ENCODE results near the gene SLX4IP.

The SLX4IP gene

GRCh38 chr20:10402938-10403608, 32.0 kb upstream of the SLX4IP start:
- TF ChIP-seq CTCF (IDR thresholded peaks at IDR 0.05; ENCODE audit: control insufficient read depth, extremely low read depth, insufficient read depth), result no peak
- no peak overlapping the region for H3K4me3 ChIP-seq (ENCODE audit: low read depth, low read length)
- no peak for DNase-seq (ENCODE audit: low read depth)

- TF ChIP-seq CTCF (IDR thresholded peaks at IDR 0.05; ENCODE audit: control insufficient read depth, extremely low read depth, insufficient read depth), result no peak
- H3K4me3 ChIP-seq (ENCODE audit: low read depth, low read length), result no peak overlapping the region
- DNase-seq (ENCODE audit: low read depth), result no peak
Observed at GRCh38 chr20:10404023-10404628, 31.0 kb upstream of the SLX4IP start.

GRCh38 chr20:10404959-10405530, 30.1 kb upstream of the SLX4IP start:
- TF ChIP-seq CTCF (IDR thresholded peaks at IDR 0.05; ENCODE audit: control insufficient read depth, extremely low read depth, insufficient read depth), result no peak
- H3K4me3 ChIP-seq (ENCODE audit: low read depth, low read length), result no peak overlapping the region
- DNase-seq (ENCODE audit: low read depth), result no peak

GRCh38 chr20:10408108-10408813, 26.8 kb upstream of the SLX4IP start:
- TF ChIP-seq CTCF (IDR thresholded peaks at IDR 0.05; ENCODE audit: control insufficient read depth, extremely low read depth, insufficient read depth), result no peak
- H3K4me3 ChIP-seq (ENCODE audit: low read depth, low read length), result no peak overlapping the region
- DNase-seq (ENCODE audit: low read depth), result no peak

- no peak for DNase-seq (ENCODE audit: low read depth)
- H3K4me3 ChIP-seq (ENCODE audit: low read depth, low read length), result no peak overlapping the region
- no peak for TF ChIP-seq CTCF (IDR thresholded peaks at IDR 0.05; ENCODE audit: control insufficient read depth, extremely low read depth, insufficient read depth)
Observed at GRCh38 chr20:10411673-10412072, 23.4 kb upstream of the SLX4IP start.

GRCh38 chr20:10412591-10413408, 22.3 kb upstream of the SLX4IP start:
- TF ChIP-seq CTCF (IDR thresholded peaks at IDR 0.05; ENCODE audit: control insufficient read depth, extremely low read depth, insufficient read depth), result peak; percentile 20; the same call in 1 of the 2 replicates
- no peak for DNase-seq (ENCODE audit: low read depth)
- H3K4me3 ChIP-seq (ENCODE audit: low read depth, low read length), result no peak overlapping the region

All from LNCaP clone FGC (cell line).